ENCODE measurements around the gene MFAP2.

GRCh38 chr1:16944038-16944437 is 36.4 kb downstream of the MFAP2 start:
- no peak for TF ChIP-seq POLR2A (IDR thresholded peaks at IDR 0.05)
- no peak for TF ChIP-seq CTCF (IDR thresholded peaks at IDR 0.05)
